ENCODE data around the gene MPO. TPM values are rescaled to one million over a fixed set of nuclear protein-coding genes. Genes with fewer than 3 reads are reported as not detected.
A peak's percentile ranks its signal among the peaks of the same experiment; 100 is the strongest.

Gene MPO
- total and polyA plus RNA-seq, 9 of the 15 experiments (the other 6 are each of a cell fraction or from before 2014, with no cell fraction given): 0.04 to 0.47 (median 0.39) TPM; not detected in 6

DNA sequence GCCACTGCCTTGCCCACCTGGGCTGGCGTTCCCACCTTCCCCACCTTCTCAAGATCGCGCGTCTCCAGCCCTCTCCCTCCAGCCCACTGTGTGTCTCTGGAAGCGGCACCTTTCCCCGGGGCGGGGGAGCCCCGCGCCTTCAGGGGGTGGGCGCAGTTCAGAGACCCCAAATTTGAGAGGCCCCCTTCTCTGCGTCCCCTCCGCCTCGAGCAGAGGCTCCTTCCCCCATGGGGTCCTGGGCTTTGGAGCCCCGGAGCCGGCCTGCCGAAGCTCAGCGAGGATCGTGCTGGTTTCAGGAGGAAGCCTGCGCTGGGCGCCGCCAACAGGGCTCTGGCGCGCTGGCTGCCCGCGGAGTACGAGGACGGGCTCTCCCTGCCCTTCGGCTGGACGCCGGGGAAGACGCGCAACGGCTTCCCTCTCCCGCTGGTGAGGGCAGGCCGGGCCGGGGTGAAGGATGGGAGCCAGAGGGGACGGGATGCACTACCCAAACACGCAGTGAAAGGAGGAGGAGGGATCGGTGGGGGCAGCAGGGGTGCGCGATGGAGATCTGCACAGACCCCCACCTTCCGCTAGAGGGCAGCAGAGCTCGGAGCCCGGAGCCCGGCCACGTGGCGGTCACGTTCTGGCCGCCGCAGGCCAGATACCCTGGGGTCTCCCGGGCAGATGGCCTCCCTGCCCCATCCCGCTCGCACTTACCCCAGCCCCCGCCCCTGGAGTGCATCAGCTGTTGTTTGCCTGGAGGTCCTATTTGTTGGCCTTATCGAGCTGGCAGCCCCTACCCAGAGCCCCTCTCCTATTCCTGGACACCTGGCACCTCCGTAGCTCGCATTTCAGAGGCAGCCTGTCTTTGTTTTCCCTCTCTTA is 31.2 kb downstream of the MPO start (continued):
- TF ChIP-seq KAT7 (CRISPR knock-in tag; IDR thresholded peaks at IDR 0.05; ENCODE audit: borderline replicate concordance): peak; percentile 75; the same call in 1 of the 2 replicates
- TF ChIP-seq HBP1 (CRISPR knock-in tag; IDR thresholded peaks at IDR 0.05): 0 out of 2 replicates have a peak, but pooled peaks have one; percentile 6
- peak; percentile 71 for TF ChIP-seq RAD51 (IDR thresholded peaks at IDR 0.05; ENCODE audit: borderline replicate concordance, low read depth)
- TF ChIP-seq, protein P1, sequence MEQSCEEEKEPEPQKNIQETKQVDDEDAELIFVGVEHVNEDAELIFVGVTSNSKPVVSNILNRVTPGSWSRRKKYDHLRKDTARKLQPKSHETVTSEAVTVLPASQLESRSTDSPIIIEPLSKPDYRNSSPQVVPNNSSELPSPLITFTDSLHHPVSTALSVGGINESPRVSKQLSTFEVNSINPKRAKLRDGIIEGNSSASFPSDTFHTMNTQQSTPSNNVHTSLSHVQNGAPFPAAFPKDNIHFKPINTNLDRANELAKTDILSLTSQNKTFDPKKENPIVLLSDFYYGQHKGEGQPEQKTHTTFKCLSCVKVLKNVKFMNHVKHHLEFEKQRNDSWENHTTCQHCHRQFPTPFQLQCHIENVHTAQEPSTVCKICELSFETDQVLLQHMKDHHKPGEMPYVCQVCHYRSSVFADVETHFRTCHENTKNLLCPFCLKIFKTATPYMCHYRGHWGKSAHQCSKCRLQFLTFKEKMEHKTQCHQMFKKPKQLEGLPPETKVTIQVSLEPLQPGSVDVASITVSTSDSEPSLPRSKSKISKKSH (CRISPR knock-in tag; IDR thresholded peaks at IDR 0.05): no peak
- TF ChIP-seq ZC3H4 (CRISPR knock-in tag; IDR thresholded peaks at IDR 0.05; ENCODE audit: borderline replicate concordance): no peak; the same call in 1 of the 2 replicates
- TF ChIP-seq, protein P2, sequence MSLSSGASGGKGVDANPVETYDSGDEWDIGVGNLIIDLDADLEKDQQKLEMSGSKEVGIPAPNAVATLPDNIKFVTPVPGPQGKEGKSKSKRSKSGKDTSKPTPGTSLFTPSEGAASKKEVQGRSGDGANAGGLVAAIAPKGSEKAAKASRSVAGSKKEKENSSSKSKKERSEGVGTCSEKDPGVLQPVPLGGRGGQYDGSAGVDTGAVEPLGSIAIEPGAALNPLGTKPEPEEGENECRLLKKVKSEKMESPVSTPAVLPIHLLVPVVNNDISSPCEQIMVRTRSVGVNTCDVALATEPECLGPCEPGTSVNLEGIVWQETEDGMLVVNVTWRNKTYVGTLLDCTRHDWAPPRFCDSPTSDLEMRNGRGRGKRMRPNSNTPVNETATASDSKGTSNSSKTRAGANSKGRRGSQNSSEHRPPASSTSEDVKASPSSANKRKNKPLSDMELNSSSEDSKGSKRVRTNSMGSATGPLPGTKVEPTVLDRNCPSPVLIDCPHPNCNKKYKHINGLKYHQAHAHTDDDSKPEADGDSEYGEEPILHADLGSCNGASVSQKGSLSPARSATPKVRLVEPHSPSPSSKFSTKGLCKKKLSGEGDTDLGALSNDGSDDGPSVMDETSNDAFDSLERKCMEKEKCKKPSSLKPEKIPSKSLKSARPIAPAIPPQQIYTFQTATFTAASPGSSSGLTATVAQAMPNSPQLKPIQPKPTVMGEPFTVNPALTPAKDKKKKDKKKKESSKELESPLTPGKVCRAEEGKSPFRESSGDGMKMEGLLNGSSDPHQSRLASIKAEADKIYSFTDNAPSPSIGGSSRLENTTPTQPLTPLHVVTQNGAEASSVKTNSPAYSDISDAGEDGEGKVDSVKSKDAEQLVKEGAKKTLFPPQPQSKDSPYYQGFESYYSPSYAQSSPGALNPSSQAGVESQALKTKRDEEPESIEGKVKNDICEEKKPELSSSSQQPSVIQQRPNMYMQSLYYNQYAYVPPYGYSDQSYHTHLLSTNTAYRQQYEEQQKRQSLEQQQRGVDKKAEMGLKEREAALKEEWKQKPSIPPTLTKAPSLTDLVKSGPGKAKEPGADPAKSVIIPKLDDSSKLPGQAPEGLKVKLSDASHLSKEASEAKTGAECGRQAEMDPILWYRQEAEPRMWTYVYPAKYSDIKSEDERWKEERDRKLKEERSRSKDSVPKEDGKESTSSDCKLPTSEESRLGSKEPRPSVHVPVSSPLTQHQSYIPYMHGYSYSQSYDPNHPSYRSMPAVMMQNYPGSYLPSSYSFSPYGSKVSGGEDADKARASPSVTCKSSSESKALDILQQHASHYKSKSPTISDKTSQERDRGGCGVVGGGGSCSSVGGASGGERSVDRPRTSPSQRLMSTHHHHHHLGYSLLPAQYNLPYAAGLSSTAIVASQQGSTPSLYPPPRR (CRISPR knock-in tag; IDR thresholded peaks at IDR 0.05; ENCODE audit: borderline replicate concordance): 0 out of 2 replicates have a peak, but pooled peaks have one; percentile 57
- no peak for TF ChIP-seq NR2C1 (IDR thresholded peaks at IDR 0.05)
- TF ChIP-seq NR2C1 (tag; IDR thresholded peaks at IDR 0.05): no peak
- peak; percentile 79 for TF ChIP-seq GABPB1 (CRISPR knock-in tag; IDR thresholded peaks at IDR 0.05)
- no peak for TF ChIP-seq HNRNPLL (IDR thresholded peaks at IDR 0.05; ENCODE audit: low read depth, low read length, poor library complexity, severe bottlenecking)
- no peak for TF ChIP-seq ATF7 (IDR thresholded peaks at IDR 0.05)
- no peak for TF ChIP-seq HMG20A (CRISPR knock-in tag; conservative IDR thresholded peaks at IDR 0.05)
- no peak for TF ChIP-seq ARNT (IDR thresholded peaks at IDR 0.05)
- no peak for TF ChIP-seq ZKSCAN3 (CRISPR knock-in tag; IDR thresholded peaks at IDR 0.05)
- TF ChIP-seq FOXK1 (CRISPR knock-in tag; IDR thresholded peaks at IDR 0.05; ENCODE audit: borderline replicate concordance): peak; percentile 88; the same call in 1 of the 2 replicates
- peak in 1 of 2 experiments; percentile 89; a peak in 1 of 4 replicates for TF ChIP-seq MLX (CRISPR knock-in tag; conservative IDR thresholded peaks at IDR 0.05)
- no peak for TF ChIP-seq PYGO2 (tag; IDR thresholded peaks at IDR 0.05)
